BLaER1 (cell line): ENCODE data around the gene FAR2.

Source experiments
- H3K27ac ChIP-seq: shearing (Covaris generic); formaldehyde crosslinking; 2 replicates; pipeline ENCODE4 v1.8.1; 2022
- H3K27me3 ChIP-seq: shearing (Covaris generic); formaldehyde crosslinking; 2 replicates; pipeline ENCODE4 v1.8.1; 2022
- H3K36me3 ChIP-seq: shearing (Covaris generic); formaldehyde crosslinking; 2 replicates; pipeline ENCODE4 v1.8.1; 2022
- H3K4me1 ChIP-seq: shearing (Covaris generic); formaldehyde crosslinking; 2 replicates; pipeline ENCODE4 v1.8.1; 2022
- H3K4me2 ChIP-seq: shearing (Covaris generic); formaldehyde crosslinking; 2 replicates; pipeline ENCODE4 v1.8.1; 2022
- H3K4me3 ChIP-seq: shearing (Covaris generic); formaldehyde crosslinking; 2 replicates; pipeline ENCODE4 v1.8.1; 2022
- H3K9ac ChIP-seq: shearing (Covaris generic); formaldehyde crosslinking; 2 replicates; pipeline ENCODE4 v1.8.1; 2022
- H3K9me3 ChIP-seq: shearing (Covaris generic); formaldehyde crosslinking; 2 replicates; pipeline ENCODE4 v1.8.1; 2022
- H4K20me1 ChIP-seq: shearing (Covaris generic); formaldehyde crosslinking; 2 replicates; pipeline ENCODE4 v1.8.1; 2022
- Cebpa-rat ChIP-seq: shearing (Covaris generic); IDR thresholded peaks from 2 replicates; pipeline ENCODE4 v1.8.1; 2022

The FAR2 gene

DNA sequence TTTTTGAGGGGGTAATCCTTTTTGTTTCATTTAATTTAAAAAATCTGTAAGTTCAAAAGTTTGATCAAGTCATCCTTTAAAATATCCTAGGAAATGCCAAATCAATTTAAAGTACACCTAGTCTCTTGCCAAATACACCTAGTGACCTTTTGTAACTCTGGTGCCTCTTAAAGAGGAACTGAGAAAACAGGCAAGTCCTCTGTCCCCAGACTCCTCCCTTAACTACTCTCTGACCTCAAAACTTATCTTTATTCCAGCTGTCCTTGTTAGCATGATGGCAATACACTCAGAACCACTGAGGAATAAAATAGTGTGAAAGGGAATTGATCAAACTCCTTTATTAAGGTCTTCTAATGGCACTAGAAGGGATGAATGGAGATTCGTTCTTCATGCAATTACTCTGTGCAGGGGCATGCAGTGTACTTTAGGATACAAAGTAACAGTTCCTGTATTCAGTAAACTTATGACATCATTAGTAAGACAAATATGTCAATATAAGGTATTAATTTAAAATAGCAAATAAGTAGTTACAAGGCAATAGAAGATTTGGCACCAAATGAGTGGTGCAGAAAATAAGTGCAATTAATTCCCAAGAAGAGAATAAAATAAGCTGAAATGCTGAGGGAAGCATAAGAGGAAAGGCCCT, 3.3 kb downstream of the FAR2 start:
- Histone ChIP-seq H3K4me3 (no peak overlapping the region), H3K27ac (no peak overlapping the region), H4K20me1 (no peaks in the 10 kb centered on the region), H3K9ac (no peak overlapping the region), H3K4me2 (peak overlapping the region; percentile 96), H3K4me1 (peaks cover 71% of the 10 kb centered on the region), H3K27me3 (no peaks in the 10 kb centered on the region), H3K9me3 (no peaks in the 10 kb centered on the region), H3K36me3 (no peaks in the 10 kb centered on the region)
- no peak for TF ChIP-seq Cebpa-rat

DNA sequence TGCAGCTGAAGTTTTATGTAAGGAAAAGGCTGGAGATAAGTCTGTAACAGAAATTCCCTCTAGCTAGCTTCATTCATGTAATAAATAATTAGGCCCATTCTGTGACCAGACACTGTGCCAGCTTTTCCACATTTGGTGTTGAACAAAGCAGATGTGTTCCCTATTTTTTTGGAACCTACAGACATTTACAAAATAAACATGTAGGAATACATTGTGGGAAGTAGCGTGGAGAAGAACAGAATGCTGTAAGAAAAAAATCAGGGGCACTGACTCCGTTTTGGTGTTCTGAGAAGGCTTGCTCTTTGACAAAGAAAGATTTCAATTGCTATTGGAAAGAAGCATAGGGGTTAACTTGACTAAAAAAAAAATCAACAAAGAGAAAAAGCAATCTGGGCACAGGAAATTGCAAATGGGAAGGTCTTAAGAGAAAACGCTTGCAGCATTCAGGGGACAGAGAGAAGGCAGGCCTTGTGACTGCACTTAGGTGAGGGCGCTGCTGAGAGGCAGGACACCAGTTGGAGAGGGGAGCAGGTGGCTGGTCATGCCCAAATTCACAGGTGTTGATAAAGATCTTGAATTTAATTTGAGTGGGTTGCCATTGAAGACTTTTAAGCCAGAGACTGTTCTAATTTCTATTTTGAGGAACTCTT, 4.0 kb downstream of the FAR2 start:
- H3K9ac ChIP-seq: no peak overlapping the region; the same call in 1 of the 2 replicates
- H3K4me2 ChIP-seq: peak overlapping the region; percentile 96
- no peak overlapping the region for H3K4me3 ChIP-seq
- H4K20me1 ChIP-seq: no peaks in the 10 kb centered on the region
- no peaks in the 10 kb centered on the region for H3K36me3 ChIP-seq
- H3K27me3 ChIP-seq: no peaks in the 10 kb centered on the region
- TF ChIP-seq Cebpa-rat: no peak
- H3K27ac ChIP-seq: no peak overlapping the region
- peaks cover 74% of the 10 kb centered on the region for H3K4me1 ChIP-seq
- no peaks in the 10 kb centered on the region for H3K9me3 ChIP-seq

DNA sequence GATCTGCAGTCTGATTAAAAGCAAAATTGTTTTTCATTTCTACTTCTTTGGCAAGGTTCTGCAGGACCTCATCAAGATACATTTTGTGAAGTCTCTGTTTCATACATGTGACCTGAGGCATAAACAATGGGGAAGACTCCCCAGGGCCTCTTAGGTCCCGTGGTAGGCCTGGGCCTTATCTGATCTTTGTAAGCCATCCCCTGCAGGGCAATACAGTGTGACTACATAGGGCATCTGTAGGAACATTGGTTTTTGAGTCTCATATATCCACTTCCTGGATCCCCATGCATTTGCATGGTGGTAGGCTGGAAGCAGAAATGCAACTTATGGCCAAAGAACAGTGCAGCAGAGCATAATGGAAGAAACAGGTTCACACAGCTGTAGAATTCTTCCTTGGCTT, 6.0 kb downstream of the FAR2 start:
- Histone ChIP-seq H3K27ac (peak overlapping the region; percentile 10; the same call in 1 of the 2 replicates), H3K4me1 (peaks cover 86% of the 10 kb centered on the region), H3K27me3 (no peaks in the 10 kb centered on the region), H3K36me3 (no peaks in the 10 kb centered on the region), H3K4me3 (no peak overlapping the region), H3K4me2 (peak overlapping the region; percentile 31), H3K9ac (no peak overlapping the region), H3K9me3 (no peaks in the 10 kb centered on the region), H4K20me1 (no peaks in the 10 kb centered on the region)
- TF ChIP-seq Cebpa-rat: no peak

DNA sequence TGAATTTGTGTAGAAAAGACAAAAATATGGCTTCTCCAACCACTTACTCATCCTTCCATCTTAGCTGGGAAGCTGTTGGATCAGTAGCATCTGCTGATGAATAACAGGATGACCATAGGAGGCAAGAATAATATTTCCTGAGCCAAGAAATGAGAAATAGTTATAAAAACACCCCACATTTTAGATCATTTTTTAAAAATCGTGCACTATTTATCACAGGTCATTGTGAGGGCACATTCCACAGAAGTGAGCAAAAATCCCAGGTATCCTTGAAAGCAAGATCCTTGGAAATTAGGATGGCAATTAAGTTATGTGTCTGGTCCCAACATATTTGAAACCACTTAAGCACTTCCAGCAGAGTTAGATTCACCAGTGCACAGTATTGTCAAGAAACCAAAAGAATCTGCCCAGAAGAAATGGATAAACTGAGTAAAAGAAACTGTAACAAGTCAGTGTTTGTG, 8.4 kb downstream of the FAR2 start:
- Histone ChIP-seq H3K4me3 (no peak overlapping the region), H3K9ac (no peak overlapping the region), H3K27me3 (no peaks in the 10 kb centered on the region), H4K20me1 (no peaks in the 10 kb centered on the region), H3K27ac (no peak overlapping the region), H3K4me2 (peak overlapping the region; percentile 72), H3K4me1 (peaks cover 66% of the 10 kb centered on the region), H3K9me3 (no peaks in the 10 kb centered on the region), H3K36me3 (no peaks in the 10 kb centered on the region; the same call in 1 of the 2 replicates)
- no peak for TF ChIP-seq Cebpa-rat

DNA sequence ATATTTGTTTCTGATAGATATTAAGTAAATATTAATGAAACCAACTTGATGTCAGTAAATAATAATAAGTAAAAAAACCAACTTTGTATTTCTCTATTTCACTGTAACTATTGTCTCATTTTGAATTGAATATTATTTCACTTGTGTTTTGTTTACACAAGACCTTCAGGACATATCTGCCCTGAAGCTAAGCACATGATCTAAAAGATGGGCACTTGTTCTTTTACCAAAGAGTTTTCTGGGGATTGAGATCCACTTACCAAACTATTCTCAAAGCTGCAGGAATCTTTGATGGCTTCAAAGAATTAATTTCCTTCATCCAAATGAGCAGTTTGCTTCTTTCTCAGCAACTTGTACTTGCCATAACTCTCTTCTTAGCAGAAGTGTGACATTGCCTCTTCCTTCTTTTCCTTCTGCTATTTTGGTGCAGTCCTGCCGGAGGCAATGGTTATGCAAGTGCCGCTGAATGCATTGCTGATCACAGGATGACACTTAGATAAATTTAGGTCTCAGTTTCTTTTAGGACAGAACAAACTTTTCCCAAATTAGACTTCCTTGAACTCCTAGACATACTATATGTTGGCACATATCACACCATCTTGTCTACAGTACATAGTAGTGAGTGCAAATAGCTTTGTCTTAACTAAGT, 9.2 kb downstream of the FAR2 start:
- H3K9ac ChIP-seq: peak overlapping the region; percentile 61; the same call in 1 of the 2 replicates
- H3K36me3 ChIP-seq: no peaks in the 10 kb centered on the region; the same call in 1 of the 2 replicates
- no peak for TF ChIP-seq Cebpa-rat
- peaks cover 59% of the 10 kb centered on the region for H3K4me1 ChIP-seq
- H3K4me3 ChIP-seq: no peak overlapping the region
- H3K4me2 ChIP-seq: peak overlapping the region; percentile 72
- no peak overlapping the region; the same call in 1 of the 2 replicates for H3K27ac ChIP-seq
- H3K27me3 ChIP-seq: no peaks in the 10 kb centered on the region
- H4K20me1 ChIP-seq: no peaks in the 10 kb centered on the region
- no peaks in the 10 kb centered on the region for H3K9me3 ChIP-seq

DNA sequence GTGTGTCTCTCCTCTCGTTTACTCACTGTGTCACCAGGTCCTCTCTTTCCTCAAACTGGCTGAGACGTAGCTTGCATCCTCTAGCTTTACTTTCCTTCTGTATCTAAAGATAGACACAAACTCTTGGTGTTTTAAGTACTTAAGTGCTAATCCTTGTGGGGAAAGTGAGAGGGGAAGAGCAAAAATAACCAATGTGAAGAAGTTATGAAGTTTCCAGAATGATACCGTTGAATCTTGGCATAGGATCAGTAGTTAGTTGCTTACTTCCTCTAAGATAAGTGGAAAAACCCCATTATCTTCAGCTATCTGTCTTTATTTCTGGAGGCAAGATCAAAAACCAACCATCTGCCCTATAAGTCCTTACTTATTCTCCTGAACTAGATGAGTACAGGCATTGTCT, 10.6 kb downstream of the FAR2 start:
- peak overlapping the region; percentile 72 for H3K4me2 ChIP-seq
- H3K27me3 ChIP-seq: no peaks in the 10 kb centered on the region
- no peak for TF ChIP-seq Cebpa-rat
- H3K9ac ChIP-seq: no peak overlapping the region
- H3K4me1 ChIP-seq: peaks cover 54% of the 10 kb centered on the region
- no peaks in the 10 kb centered on the region; the same call in 1 of the 2 replicates for H3K36me3 ChIP-seq
- H4K20me1 ChIP-seq: no peaks in the 10 kb centered on the region
- H3K4me3 ChIP-seq: no peak overlapping the region
- H3K9me3 ChIP-seq: no peaks in the 10 kb centered on the region
- H3K27ac ChIP-seq: no peak overlapping the region

DNA sequence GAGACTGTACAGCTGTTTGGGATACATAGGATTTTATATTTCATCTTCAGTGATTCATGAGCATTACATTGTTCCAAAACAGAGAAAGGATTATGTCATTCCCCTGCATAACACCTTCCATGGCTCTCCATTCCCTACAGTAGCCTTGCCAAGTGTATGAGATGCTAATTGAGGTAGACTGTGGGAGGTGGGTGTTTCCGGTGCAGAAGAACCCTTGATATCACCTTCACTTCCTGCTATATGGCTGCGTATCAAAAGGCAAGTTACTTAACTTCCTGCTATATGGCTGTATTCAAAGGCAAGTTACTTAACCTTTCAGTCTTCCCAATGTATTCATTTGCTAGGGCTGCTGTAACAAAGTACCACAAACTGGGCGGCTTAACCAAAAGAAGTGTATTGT, 11.2 kb downstream of the FAR2 start:
- Histone ChIP-seq H3K4me3 (no peak overlapping the region), H3K9me3 (no peaks in the 10 kb centered on the region), H3K9ac (no peak overlapping the region), H4K20me1 (no peaks in the 10 kb centered on the region), H3K4me2 (no peak overlapping the region), H3K27ac (no peak overlapping the region), H3K27me3 (no peaks in the 10 kb centered on the region), H3K4me1 (peaks cover 54% of the 10 kb centered on the region), H3K36me3 (no peaks in the 10 kb centered on the region; the same call in 1 of the 2 replicates)
- no peak for TF ChIP-seq Cebpa-rat

DNA sequence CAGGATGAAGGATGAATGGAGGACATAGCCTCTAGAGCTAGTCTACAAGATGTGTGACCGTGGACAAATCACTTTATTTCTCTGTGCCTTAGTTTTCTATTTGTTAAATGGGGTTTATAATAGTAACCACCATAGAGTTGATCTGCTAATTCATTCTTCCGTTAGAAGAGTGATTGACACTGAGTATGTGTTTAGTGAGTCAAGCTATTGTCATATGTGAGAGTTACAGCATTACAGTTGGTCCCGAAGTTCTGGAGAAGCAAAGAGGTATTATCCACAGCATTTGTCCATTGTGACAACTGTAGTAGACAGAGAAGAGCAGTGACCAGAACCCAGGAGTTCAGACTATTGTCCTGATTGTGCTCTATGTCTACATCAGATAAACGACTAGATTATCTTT, 14.1 kb downstream of the FAR2 start:
- H3K27ac ChIP-seq: no peak overlapping the region
- 0 out of 2 replicates have a peak, but pooled peaks cover 6% of the 10 kb centered on the region for H3K9me3 ChIP-seq
- H3K4me1 ChIP-seq: peaks cover 45% of the 10 kb centered on the region
- no peak for TF ChIP-seq Cebpa-rat
- no peaks in the 10 kb centered on the region for H3K27me3 ChIP-seq
- H3K4me3 ChIP-seq: no peak overlapping the region
- peaks cover 3% of the 10 kb centered on the region for H3K36me3 ChIP-seq
- H3K4me2 ChIP-seq: no peak overlapping the region
- H4K20me1 ChIP-seq: no peaks in the 10 kb centered on the region
- no peak overlapping the region for H3K9ac ChIP-seq

DNA sequence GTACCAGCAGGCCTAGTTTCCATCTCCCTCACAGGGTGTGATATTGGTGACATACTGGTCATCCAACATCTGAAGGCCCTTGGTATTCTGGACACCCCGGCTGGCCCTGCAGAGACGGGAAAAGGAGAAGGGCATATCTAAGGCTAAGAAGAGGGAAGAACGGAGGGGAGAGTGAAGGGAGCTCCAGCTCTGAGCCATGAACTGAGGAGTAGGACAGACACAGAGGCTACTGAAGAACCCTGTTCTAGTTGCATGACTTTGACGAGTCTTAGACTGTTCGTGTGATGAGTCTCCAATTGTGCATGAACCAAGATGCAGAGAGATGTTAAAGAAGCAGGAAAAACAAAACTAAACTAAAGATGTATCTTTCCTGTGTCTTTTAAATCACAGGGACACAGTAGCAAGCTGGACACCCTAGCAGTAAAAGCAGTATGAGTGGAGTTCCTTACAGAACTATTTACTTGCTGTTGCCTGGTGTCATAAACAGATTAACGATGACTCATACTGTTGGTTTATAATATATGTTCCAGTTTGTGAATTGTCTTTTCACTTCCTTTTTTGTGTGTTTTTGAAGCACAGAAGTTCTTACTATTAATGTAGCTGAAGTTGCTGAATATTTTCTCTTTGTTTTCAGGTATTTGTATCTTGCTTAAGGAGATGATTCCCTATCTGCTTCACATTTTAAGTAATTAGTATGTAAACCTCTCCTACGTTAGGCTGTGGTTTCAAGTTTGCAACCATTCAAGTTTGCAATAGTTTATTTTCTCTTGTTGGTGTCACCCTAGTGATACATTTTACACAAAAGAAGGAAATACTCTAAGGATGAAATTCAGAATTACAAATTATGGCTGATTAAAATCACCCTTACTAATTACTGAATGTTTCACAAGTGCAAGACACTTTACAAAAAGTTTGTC, 15.7 kb downstream of the FAR2 start:
- Histone ChIP-seq H3K27me3 (no peaks in the 10 kb centered on the region), H4K20me1 (no peaks in the 10 kb centered on the region), H3K27ac (peak overlapping the region; percentile 27; the same call in 1 of the 2 replicates), H3K4me2 (peak overlapping the region; percentile 48), H3K9ac (no peak overlapping the region), H3K9me3 (0 out of 2 replicates have a peak, but pooled peaks cover 21% of the 10 kb centered on the region), H3K4me1 (peaks cover 29% of the 10 kb centered on the region), H3K36me3 (peaks cover 18% of the 10 kb centered on the region), H3K4me3 (no peak overlapping the region)
- no peak for TF ChIP-seq Cebpa-rat
